ENCODE results near the gene ZNF710. TPM values are rescaled to one million over a fixed set of nuclear protein-coding genes. Genes with fewer than 3 reads are reported as not detected.

ZNF710 gene
- total and polyA plus RNA-seq, 9 of the 15 experiments (the other 6 are each of a cell fraction or from before 2014, with no cell fraction given), result 0.56 to 14.2 (median 5.2) TPM

- TF ChIP-seq NR2C2 (CRISPR knock-in tag; IDR thresholded peaks at IDR 0.05) (no peak), NR2C2 (tag; IDR thresholded peaks at IDR 0.05) (no peak), KDM1A (IDR thresholded peaks at IDR 0.05) (no peak), GTF3C2 (IDR thresholded peaks at IDR 0.05; ENCODE audit: borderline replicate concordance, extremely low read depth, insufficient read length) (no peak), XRCC3 (IDR thresholded peaks at IDR 0.05) (no peak), ETV5 (CRISPR knock-in tag; IDR thresholded peaks at IDR 0.05; ENCODE audit: low read depth) (no peak), CBFB (CRISPR knock-in tag; IDR thresholded peaks at IDR 0.05) (no peak), BRD4 (IDR thresholded peaks at IDR 0.05) (no peak), HOXB6 (CRISPR knock-in tag; IDR thresholded peaks at IDR 0.05; ENCODE audit: borderline replicate concordance) (no peak), STAT5B (CRISPR knock-in tag; IDR thresholded peaks at IDR 0.05) (no peak), MAFF (IDR thresholded peaks at IDR 0.05; ENCODE audit: low read length) (no peak)
Measured at GRCh38 chr15:90019611-90020010, 18.5 kb downstream of the ZNF710 start (continued).

Measured in K562 (cell line).